Measurements from ENCODE around the gene BAX.
"Not testable (repeated sequence)": the region's sequence is repeated elsewhere in the genome, so short reads cannot be mapped to it uniquely, and the experiment has no call there.

Gene BAX

GRCh38 chr19:48954595-48955307 is at the start of gene BAX:
TSS of gene BAX (plus strand) at chr19:48954875. CDS start at chr19:48954929, 54 bp downstream.
- peak; percentile 97 for DNase-seq (ENCODE audit: low spot score)

DNA sequence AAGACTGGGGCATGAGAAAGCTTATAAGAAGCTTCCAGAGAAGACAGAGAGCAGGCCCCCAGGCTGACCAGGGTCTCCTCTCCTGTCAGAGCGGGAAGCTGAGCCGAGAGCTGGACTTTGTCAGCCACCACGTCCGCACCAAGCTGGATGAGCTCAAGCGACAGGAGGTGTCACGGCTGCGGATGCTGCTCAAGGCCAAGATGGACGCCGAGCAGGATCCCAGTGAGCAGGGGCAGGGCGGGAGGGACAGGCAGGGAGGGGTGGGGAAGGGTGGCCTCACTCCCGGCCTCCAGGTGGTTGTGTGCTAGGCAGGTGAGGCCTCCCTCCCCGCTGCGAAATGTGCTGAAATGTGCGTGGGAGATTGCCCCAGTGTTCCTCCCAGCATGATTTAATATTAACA is 49.0 kb upstream of the BAX start:
- no peak for DNase-seq (ENCODE audit: low spot score)

GRCh38 chr19:48906324-48906723 is 48.4 kb upstream of the BAX start:
- no peak for DNase-seq (ENCODE audit: low spot score)

- no peak for DNase-seq (ENCODE audit: low spot score)
Measured at GRCh38 chr19:48907671-48908070, 47.0 kb upstream of the BAX start.

GRCh38 chr19:48909424-48910077 is 45.1 kb upstream of the BAX start:
- DNase-seq (ENCODE audit: low spot score), result not testable (repeated sequence)

- DNase-seq (ENCODE audit: low spot score), result no peak
Measured at GRCh38 chr19:48910803-48911202, 43.9 kb upstream of the BAX start.

- DNase-seq (ENCODE audit: low spot score), result no peak
Measured at GRCh38 chr19:48913114-48913889, 41.4 kb upstream of the BAX start.

- DNase-seq (ENCODE audit: low spot score), result no peak
Measured at GRCh38 chr19:48914181-48914580, 40.5 kb upstream of the BAX start.

DNA sequence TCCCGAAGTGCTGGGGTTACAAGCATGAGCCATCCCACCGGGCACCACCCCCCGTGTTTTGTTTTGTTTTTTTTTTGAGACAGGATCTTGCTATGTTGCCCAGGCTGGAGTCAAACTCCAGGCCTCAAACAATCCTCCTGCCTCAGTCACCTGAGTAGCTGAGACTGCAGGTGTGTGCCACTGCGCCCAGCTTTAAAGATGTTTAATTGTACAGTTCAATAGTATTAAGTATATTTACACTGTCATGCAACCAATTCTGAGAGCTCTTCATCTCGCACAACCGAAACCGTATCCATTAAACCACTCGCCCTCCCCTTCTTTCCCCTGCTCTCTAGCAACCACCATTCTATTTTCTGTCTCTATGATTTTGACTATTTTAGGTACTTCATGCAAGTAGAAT is 38.9 kb upstream of the BAX start:
- no peak for DNase-seq (ENCODE audit: low spot score)

- no peak for DNase-seq (ENCODE audit: low spot score)
Measured at GRCh38 chr19:48918071-48918470, 36.6 kb upstream of the BAX start.

DNA sequence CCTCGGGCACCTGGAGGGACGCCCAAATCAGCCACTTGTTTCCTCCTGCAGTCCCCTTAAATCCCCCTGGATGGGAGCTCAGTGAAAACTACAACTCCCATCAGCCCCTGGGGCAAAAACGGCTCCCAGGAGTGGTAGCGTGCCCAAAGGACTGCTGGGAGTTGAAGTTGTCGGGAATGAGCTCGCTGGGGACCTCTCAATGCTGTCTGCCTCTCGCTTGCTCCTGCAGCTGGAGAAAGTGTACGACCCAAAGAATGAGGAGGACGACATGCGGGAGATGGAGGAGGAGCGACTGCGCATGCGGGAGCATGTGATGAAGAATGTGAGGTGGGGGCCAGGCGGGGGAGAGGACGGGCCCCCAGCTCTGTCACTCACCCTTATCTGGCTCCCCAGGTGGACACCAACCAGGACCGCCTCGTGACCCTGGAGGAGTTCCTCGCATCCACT is 35.9 kb upstream of the BAX start:
- no peak for DNase-seq (ENCODE audit: low spot score)

GRCh38 chr19:48919271-48919670 is 35.4 kb upstream of the BAX start:
- not testable (repeated sequence) for DNase-seq (ENCODE audit: low spot score)

- DNase-seq (ENCODE audit: low spot score), result no peak
Measured at GRCh38 chr19:48920949-48921348, 33.7 kb upstream of the BAX start.

GRCh38 chr19:48921721-48922500 is 32.8 kb upstream of the BAX start:
- DNase-seq (ENCODE audit: low spot score), result no peak

GRCh38 chr19:48922548-48923490 is 31.9 kb upstream of the BAX start:
- no peak for DNase-seq (ENCODE audit: low spot score)

DNA sequence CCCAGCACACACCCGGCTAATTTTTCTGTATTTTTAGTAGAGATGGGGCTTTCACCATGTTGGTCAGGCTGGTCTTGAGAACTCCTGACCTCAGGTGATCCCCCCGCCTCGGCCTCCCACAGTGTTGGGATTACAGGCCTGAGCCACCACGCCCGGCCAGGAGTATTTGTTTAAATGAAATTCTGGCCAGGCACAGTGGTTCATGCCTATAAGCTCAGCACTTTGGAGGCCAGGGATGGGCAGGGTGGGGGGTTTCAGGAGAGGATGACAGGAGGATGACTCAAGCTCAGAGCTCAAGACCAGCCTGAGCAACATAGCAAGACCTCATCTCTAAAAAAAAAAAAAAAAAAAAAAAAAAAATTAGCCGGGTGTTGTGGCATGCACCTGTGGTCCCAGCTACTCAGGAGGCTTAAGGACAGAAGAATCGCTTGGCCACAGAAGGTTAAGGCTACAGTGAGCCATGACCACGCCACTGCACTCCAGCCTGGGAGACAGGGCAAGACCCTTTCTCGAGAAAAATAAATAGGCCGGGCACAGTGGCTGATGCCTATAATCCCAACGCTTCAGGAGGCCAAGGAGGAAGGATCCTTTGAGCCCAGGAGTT is 29.3 kb upstream of the BAX start:
- DNase-seq (ENCODE audit: low spot score), result peak; percentile 95

- not testable (repeated sequence) for DNase-seq (ENCODE audit: low spot score)
Measured at GRCh38 chr19:48925890-48926289, 28.8 kb upstream of the BAX start.

GRCh38 chr19:48926909-48927308 is 27.8 kb upstream of the BAX start:
- DNase-seq (ENCODE audit: low spot score), result peak; percentile 98

DNA sequence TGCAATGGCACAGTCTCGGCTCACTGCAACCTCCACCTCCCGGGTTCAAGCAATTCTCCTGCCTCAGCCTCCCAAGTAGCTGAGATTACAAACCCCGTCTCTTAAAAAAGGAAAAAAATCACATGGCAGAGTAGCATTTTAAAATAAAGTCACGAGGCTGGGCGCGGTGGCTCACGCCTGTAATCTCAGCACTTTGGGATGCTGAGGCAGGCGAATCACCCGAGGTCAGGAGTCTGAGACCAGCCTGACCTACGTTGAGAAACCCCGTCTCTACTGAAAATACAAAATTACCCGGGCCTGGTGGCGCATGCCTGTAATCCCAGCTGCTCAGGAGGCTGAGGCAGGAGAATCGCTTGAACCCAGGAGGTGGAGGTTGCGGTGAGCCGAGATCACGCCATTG is 27.0 kb upstream of the BAX start:
- not testable (repeated sequence) for DNase-seq (ENCODE audit: low spot score)

Data from kidney tubule cell (primary cell).